Measurements from ENCODE around the gene SH2D2A.

Gene SH2D2A

DNA sequence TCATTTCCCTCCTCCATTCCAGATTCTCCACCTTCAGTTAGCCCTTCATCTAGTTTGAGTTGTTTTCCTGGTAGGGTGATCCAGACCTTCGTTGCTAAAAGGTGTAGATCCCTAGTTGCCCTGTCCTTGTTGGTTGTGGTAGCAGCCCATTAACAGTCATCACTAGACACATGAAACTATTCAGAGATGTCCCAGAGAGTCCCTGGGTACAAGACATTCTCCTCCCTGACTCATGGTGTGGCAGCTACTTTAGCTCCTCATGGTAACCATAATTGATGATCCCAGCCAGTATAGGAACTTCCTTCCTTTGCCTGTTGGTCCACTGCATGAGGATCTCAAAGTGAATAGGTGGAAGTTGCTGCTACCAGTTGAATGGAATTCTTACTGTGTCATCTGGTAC, 6.0 kb upstream of the SH2D2A start:
- no peak for DNase-seq

DNA sequence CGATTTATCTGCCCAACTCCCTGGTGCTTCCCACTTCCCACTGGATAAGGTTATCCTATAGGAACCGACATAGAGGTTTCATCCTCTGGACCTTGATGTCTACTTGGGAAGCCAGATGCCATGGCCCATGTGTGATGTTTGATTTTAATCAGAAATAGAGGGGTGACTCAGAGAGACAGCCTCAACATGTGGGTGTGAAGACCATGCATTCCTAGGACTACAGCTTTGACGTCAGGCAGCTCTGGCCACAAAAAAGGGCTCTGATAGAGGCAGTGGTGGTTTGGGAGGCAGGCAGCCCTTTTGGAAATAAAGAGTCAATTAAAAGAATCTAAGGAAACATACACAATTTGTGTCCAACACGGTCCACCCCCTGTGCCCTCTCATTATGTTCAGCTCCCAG, 5.2 kb upstream of the SH2D2A start:
- no peak for DNase-seq

DNA sequence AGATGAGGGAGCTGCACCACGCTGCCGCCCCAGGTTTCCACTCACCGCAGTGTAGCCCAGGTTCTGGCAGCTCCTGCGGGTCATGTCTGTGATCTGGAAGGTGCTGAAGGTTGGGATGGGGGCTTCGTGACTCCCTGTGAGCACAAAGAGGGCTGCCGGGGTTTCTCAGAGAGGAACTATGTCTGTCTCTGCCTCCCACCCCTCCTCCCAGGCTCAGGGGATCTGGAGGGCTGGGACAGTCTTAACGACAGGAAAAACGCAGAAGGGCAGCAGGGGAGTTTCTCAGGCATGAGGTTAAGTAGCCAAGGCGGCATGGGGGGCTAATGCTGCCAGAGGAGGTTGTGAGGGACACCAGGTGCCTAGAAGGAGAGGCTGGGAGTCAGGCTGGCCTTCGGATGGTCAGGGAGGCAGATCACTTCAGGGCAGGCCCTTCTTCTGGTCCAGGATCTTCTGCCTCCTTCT, 656 bp downstream of the SH2D2A start:
- DNase-seq = no peak

DNA sequence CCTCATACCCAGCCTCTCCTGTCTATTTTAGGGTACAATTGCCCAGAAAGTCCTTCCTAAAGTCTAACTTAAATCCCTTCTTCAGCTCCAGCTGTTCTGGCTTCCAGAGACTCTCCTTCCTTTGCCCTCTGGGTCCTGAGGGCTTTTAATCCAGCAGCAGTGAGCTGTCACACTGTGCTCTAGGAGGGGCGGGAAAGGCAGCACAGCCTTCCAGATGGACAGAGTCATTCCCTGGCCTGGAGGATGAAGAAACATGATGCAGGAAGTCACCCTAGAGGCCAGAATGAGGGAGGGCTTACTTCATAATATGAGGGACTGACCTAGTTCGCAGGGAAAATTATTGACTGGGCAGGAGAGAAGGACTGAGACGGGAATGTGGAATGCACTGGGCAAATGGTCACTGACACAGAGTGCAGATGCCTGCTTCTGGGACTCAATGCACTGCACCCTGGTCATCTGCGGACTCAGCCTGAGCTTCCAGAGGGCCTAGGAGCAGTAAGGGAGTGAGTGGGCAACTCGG, 1.3 kb downstream of the SH2D2A start:
- peak; percentile 83 for DNase-seq

DNA sequence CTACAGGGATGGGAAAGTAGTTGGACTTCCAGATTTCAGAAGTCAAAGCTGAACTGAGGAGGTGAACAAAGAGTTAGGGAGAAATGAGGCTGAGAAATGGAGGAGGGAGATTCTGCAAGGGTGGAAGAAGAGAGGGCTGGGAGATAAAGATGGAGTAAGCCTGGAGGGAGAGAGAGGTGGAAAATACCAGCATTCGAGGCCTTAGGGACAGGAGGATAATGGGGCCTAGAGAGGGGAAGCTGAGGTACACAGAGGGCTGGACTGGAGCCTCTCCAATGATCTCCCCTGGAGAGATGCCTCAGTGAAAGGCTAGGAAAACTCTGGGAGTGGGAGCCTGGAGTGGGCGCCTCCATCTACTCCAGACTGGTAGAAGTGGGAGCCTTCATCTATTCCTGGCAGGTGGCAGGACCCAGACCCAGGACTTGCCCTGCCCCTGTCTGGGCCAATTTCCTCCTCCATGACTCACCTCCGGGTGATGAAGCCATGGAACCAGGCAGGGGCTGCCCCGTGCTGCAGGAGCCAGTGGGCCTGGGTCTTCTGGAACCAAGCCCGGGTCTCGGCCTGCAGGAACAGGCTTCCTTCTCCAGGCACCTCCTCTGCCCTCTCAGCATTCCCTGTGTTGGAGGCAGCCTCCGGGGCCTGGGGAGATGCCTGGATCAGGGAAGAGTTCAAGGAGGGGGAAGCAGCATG, 1.9 kb downstream of the SH2D2A start:
- DNase-seq = no peak

DNA sequence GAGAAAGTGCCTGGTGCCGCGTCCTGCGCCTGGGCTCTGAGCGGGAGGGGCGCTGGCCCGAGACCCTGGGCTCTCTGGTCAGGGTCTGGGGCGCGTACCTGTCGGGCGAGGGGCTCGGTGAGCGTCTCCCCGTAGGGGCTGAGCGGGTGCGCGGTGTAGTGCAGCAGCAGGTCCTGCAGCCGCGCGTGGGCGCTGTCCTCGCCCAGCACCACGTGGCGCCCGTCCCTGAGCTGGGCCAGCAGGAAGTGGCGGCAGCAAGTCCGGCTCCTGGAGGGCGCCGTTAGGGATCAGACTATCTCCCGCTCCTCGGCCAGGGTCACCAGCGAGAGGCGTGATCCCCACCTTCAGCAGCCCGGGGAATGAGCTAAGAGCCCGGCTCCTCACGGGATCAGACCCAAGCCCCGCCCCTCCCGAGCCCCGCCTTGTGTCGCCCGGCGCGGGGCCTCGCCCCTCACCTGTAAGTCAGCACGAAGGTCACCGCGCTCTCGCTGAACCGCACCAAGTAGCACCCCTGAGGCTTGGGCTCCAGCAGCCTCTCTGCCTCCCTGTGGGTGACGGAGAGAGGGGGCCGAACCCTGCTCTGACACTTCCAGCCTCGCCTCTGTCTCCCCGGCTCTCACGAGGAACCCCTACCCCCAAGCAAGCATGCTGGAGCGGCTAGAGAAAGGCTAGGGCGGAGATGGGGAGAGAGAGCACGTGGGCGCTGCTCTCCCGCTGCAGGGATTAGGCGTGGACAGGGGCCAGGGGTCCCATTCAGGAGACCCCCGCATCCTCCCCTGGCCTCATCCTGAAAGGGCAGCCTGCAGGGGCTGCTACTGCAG, 2.7 kb downstream of the SH2D2A start:
- peak; percentile 69 for DNase-seq

DNA sequence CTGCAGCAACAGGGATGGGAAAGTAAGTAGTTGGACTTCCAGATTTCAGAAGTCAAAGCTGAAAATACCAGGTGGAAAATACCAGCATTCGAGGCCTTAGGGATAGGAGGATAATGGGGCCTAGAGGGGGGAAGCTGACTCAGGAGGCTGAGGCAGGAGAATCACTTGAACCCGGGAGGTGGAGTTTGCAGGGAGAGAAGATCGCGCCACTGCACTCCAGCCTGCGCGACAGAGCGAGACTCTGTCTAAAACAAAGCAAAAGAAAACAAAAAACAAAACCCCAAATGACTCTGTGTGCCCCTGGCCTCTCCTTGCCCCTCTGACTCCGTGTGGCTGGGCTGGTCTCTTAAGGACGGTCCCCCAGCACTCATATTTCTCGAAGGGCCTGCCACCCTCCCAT, 3.4 kb downstream of the SH2D2A start:
- no peak for DNase-seq

DNA sequence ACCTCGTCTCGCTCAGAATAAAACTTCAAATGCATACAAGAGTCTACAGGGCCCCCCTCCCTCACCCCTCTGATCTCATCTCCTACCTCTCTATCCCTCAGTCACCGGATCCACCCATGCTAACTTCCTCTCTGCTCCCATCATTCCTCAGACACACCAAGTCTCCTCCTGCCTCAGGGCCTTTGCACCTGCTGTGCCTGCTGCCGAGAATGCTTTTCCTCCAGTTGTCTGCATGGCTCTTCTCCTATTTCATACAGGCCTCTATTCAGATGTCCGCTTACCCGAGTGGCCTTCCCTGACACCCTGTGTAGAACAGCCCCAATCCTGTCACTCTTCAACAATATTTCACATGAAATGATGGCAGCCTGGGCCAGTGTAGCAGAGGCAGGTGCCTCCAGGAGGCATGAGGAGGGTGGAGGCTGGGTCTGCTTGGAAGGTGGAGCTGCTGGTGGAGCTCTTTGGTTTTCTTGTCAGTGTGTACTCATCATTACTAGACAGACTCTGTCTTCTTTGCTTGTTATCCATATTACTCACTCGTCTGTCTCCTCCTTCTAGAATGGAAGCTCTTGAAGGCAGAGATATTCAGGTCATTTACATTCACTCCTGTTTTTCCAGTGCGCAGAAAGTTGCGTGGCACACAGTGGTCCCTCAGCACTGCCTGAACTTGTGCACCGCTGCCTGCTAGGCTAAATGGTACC, 4.2 kb downstream of the SH2D2A start:
- no peak for DNase-seq

DNA sequence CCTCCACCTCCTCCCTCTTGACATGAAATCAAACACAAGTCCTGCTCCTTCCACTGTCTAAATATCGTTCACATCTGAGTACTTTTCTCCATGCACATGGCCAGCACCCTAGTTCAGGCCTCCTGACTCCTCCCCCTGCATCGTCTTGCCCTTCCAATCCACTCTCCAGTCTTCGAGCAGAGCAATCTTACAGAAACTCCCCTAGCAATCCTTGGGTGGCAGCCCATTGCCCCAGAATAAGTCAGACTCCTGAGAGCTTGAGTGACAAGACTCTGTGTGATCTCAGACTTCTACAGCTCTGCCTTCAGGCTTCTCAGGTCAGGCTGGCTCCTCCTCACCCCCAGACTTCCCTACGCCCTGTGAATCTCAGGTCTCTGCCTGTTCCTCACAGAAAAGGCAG, 5.5 kb downstream of the SH2D2A start:
- no peak for DNase-seq

DNA sequence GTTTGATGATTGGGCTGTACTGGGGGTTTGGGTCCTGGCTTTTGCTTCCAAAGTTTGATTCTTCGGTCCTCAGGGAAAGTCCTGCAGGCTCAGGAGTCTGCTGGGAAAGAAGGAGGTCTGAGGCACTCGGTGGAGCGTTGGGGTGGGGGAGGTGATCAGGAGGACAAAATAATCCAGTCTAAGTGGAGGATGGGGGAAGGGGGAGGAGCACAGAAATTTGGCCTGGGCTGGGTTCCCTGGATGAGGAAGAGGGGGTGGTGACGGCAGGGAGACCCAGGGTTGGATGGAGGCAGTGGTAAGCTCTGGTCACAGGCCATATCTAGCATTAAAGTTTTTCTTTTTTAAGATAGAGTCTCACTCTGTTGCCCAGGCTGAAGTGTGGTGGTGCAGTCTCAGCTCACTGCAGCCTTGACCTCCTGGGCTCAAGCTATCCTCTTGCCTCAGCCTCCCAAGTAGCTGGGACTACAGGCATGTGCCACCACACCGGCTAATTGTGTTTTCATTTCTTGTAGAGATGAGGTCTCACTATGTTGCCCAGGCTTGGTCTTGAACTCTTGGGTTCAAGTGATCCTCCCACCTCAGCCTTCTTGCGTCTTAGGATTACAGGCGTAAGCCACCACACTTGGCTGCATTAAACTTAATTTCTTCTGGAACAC, 6.8 kb downstream of the SH2D2A start:
- no peak for DNase-seq

DNA sequence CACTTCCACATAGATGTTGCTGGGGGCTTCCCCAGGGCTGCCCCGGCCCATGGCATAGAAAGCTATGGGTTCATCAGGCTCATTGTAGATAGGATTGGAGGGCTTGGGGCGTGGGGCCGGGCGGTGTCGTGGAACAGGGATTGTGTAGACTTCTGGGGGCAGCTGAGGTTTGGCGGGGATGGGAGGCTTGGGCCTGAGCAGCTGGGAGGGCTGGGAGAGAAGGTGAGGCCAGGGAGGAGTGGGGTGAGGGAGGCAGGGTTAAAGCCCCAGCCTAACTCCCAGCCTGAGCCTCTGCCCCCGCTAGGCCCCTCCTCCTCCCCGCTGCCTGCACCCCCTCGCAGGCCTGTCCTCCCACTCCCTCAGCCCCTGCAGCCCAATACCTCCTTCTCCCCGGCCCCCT, 7.4 kb downstream of the SH2D2A start:
- DNase-seq = no peak

DNA sequence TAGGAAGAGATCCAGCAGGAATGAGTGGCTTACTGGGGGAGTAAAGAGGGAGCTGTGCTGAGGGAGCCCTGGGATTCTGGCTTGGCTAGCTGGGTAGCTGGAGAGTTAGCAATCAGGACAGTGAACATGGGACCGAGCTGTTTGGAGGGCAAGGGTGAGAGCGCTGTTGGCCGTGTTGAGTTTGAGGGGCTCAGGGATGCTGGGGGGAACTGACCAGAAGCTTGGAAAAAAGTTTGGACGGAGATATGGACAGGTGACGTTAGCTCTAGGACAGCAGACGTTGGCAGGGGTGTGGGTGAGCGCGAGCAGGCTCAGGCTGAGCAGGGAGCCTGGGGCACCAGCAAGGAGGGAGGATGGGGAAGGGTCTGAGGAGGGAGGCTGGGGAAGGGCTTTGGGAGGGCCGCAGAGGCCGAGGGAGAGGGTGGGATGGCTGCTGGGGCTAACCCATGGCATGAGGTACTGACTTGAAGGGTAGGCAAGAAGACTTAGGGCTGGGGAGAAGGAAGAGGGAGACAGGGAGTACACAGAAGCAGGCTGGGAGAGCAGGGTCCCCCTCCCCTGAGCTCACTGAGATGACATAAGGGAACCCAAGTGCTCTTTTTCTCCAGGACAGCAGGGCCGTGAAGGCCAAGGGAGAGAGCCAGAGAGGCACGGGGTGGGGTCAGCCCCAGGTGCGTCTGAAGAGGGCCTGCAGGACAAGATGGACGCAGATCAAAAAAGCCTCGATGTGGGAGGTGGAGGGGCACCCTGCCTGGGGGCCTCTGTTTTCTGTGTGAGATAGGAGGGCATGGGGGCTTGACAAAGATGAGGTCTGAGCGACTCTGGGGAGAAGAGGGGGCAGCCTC, 8.2 kb downstream of the SH2D2A start:
- no peak for DNase-seq

DNA sequence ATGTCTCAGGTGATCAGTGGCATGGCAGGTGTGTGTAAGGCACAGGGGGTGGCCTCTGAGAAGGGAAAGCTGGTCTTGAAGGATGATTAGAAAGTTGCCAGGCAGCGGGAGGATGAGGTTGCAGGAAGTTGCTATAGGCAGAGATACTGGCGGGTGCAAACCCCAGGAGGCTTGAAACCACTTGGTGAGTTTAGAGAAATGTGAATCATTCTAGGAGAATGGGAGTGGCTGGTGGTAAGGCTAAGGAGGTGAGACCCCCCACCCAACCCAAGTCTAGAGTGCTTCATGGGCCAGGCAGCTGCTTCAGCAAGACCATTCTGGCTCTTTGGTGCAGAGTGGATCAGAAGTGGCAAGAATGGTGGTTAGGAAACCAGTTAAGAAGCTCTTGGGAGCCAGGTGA, 9.0 kb downstream of the SH2D2A start:
- no peak for DNase-seq

DNA sequence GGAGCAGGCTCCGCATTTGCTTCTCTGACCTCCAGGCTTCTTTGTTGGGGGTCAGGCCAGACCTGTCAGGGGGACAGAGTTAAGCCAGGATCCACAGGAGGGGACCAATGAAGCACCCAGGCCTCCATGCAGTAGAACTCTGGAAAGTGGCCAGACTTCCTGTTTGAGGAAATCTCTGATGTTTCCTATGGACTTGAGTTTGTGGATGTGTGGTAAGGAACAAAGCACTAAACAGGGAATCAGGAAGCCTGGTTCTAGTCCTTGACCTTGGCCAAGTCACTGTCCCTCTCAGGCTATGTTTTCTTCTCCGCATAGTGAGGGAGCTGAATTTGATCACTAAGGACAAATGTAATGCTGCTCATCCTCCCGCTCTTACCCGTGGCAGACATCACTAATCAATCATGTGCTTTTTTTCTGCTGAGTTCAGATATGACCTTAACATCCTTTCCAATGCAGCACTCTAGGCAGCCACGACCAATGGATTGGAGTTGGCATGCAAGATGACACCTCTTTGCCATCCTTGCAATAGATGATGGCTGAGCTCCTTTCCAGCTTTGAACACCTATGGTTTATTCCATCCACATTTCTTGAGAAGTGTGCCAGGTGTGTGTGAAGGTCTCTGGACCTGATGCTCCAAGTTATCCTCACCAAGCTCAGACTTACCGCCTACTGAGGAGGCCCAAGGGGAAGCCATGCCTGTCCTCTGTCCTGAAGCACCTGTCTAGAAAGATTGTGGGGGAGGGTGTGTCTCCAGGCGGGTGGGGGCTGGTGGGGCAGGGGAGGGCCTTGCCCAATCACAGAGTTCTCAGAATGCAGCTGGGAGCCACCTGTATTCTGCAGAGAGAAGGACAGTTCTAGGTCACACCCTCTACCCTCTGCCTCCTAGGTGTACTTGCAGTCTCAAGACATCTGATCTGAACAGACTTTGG, 9.9 kb downstream of the SH2D2A start:
- no peak for DNase-seq

DNA sequence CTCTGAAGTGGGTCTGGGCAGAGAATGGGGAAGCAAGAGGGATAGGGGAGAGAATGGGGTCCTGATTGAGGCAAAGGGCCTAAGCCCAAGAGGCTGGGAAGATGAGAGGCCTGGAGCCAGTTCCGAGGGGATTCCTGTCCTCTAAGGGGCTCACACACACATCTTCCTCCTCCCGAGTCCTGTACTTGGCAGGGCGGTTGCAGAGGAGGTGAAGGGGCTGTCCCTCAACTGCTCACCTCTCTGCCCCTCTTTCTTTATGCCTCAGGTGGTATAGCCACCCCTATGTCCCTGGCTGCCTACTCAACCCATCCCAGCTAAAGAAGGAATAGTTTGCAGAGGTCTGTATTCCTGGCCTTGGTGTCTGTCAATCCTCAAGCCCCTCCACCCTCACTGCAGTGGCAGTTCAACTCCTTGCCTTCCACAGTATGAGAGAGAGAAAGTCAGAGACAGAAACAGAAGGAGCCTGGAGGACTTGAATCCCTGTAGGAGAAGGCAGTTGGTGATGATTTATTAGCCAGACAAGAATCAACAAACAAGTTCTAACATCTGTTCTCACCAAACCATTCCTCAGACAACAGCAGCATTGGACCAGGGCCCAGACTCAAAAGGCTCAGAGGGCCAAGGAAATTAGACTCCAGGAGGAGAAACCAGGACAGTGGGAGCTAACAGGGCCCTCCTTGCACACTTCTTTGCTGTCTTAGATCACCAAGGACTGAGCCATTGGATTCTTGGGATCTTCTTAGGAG, 10.7 kb downstream of the SH2D2A start:
- DNase-seq = peak; percentile 69

DNA sequence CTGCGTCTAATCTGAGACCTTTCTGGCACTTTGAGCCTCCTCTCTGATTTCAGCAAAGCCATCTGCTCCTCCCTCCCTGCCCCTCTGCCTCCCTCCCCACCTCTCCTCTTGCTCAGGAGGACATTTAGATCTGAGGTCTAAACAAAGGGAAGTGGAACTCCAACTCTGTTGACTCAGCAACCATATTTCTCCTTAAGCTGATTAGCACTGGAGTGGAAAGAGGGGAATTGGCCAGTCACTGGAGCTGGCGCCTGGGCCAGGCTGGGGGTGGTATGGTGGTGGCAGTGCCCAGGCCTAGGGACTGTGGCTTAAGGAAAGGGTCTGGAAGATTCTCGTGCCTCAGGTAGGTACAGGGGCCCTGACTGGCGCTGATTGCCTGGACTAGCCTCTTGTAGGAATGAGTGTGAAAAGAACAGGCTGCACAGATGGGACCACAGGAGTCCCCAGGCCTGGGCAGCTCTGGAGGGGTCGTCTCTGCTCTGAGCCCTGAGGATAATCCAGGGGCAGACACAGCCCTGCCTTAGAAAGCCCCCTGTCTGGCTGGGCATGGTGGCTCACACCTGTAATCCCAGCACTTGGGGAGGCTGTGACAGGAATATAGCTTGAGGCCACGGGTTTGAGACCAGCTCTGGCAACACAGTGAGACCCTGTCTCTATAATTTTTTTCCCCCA, 11.9 kb downstream of the SH2D2A start:
- DNase-seq = no peak

DNA sequence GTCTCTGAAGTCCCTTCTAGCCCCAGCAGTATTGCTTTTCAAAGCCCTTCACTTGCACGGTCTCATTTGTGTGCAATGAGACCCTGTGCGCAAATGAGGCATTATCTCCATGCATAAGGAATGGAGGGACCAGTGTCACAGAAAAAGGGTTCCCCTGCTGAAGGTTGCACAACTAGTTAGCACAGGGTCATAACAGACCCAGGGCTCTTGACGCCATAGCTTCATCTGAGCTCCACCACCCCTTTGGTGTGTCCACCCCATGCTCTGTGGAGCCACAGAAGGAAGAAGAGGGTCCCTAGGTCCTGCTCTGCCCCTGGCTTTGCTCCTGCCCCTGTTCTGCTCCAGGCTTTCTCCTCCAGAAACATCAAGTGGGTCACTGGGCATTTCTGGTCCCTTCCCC, 12.6 kb downstream of the SH2D2A start:
- DNase-seq = no peak

DNA sequence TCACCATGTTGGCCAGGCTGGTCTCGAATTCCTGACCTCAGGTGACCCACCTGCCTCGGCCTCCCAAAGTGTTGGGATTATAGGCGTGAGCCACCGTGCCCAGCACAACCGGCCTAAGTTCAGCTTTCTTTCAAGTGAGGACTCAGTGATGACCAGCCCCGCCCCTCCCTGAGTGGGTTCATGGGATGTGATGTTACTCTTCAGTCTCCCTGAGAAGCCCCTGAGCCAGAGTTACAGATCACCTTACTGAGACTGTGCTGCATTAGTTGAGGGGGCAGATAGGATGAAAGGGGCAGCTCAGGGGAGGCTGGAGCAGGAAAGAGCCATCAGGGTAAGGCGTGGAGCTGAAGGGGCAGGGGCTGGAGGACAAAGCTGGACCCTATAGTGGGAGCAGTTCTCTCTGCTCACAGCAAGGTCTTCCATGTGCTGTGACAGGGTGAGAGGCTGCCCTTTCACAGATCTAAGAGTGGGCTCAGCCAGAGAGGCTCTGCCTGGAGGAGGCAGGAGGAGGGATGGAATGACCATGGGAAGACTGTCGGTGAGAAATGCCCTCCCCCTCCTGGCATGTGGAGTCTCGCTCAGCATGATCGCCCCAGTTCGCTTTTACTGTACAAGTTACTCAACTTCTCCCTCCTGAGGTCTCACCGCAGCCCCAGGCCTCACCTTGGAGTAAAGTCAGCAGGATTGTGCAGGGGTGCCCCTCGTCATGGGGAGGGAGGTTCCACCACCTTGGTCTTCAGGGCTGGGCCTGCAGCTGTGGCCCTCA, 13.4 kb downstream of the SH2D2A start:
- no peak for DNase-seq

DNA sequence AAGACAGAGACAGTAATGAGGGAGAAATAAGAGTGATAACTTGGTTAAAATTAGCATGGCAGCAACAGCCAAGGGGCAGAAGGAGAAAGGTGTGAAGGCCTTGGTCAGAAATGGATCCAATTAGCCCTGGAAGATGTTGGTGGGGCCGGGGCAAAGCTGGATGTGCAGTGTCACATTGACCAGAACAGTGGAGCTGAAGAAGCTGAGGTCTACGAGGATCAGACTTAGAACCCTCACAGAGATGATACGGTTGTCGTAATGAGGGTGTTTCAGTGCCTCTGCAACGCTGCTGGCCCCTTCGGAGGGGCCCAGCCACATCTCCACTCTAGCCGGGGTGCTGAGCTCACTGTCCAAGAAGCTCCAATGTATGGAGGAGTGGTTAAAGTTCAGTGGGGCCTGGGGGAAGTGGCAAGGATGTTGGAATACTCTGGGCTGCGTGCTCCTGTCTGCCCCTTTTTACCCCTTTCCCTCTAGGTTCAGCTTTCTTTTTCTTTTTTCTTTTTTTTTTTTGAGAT, 14.2 kb downstream of the SH2D2A start:
- DNase-seq = no peak

Data from femur (tissue), 1 donor.